Activated CD8-positive, alpha-beta T cell treated with anti-CD3 and anti-CD28 coated beads for 36 hours (primary cell): ENCODE measurements around the gene PNPO. TPM values are rescaled to one million over a fixed set of nuclear protein-coding genes. Genes with fewer than 3 reads are reported as not detected.

Source experiments
- ATAC-seq: fragments of 200-7000 bp; cut with Tn5 transposase; one replicate; pipeline ENCODE4 v1.10.0; 2021; ENCODE audit warnings: mild to moderate bottlenecking, moderate library complexity
- CTCF ChIA-PET: fragments of 350-600 bp; sonication (Branson Sonifier 250); formaldehyde crosslinking; loops from one replicate; lab custom pipeline; 2021; ENCODE audit warnings: antibody characterized with exemption; lab: Charles Lee
- POLR2A ChIA-PET: fragments of 350-600 bp; sonication (Branson Sonifier 250); formaldehyde crosslinking; loops from one replicate; lab custom pipeline; 2021; ENCODE audit warnings: antibody characterized with exemption; lab: Charles Lee
- DNase-seq: peaks from one replicate; pipeline ENCODE4 v3.0.0-alpha.2; 2020
- H3K27ac Mint-ChIP-seq: one replicate; pipeline ENCODE4 v1.8.0; 2021; ENCODE audit warnings: mild to moderate bottlenecking, mixed read lengths
- H3K27me3 Mint-ChIP-seq: one replicate; pipeline ENCODE4 v1.8.0; 2021; ENCODE audit warnings: mixed read lengths
- H3K36me3 Mint-ChIP-seq: one replicate; pipeline ENCODE4 v1.8.0; 2021; ENCODE audit warnings: low read depth, mixed read lengths
- H3K4me1 Mint-ChIP-seq: one replicate; pipeline ENCODE4 v1.8.0; 2021; ENCODE audit warnings: low read depth, mixed read lengths
- H3K4me3 Mint-ChIP-seq: one replicate; pipeline ENCODE4 v1.8.0; 2021; ENCODE audit warnings: mild to moderate bottlenecking, moderate library complexity, mixed read lengths
- H3K9me3 Mint-ChIP-seq: one replicate; pipeline ENCODE4 v1.8.0; 2021; ENCODE audit warnings: mixed read lengths
- intact Hi-C: fragments of 100-400 bp; cut with micrococcal nuclease; formaldehyde crosslinking; loops from one replicate; pipeline ENCODE4 v1.10.0; 2022
- total RNA-seq, 2 experiments: library from RNA; stranded (reverse); gene quantifications; one replicate each; pipeline ENCODE4 v1.2.3, GENCODE V29; 2021
- TF ChIP-seq, protein P1 (sequence below): fragments of 200-600 bp; IDR thresholded peaks from one replicate; pipeline ENCODE4 v1.8.0; 2022; ENCODE audit warnings: antibody characterized with exemption, mild to moderate bottlenecking

PNPO gene
- total RNA-seq, 2 experiments from 2014 or later = 41.0 to 42.7 TPM

DNA sequence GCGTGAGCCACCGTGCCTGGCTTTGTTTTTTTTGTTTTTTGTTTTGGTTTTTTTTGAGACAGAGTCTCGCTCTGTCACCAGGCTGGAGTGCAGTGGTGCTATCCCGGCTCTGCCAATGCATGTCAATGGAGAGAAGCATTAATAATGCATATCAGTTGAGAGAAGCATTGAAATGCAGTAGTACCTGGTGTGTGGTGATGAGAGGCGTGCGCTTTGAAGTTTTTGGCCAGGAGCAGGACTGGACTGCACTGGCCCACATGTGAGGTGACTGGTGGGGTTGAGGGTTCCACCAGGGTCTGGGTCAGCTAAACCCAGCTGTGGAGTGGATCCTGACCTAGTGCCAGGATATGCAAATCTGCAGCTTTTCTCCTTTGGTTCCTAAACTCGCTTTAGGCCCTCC lies 39.9 kb upstream of the PNPO start:
- Mint-ChIP-seq H3K27me3 (no peaks in the 10 kb centered on the region), H3K4me1 (peaks cover 42% of the 10 kb centered on the region), H3K9me3 (no peaks in the 10 kb centered on the region), H3K27ac (no peak overlapping the region), H3K36me3 (peaks cover 6% of the 10 kb centered on the region), H3K4me3 (no peak overlapping the region)
- CTCF ChIA-PET = interaction anchor here (1.2 kb wide), 1 partner anchor 11 kb away, joined by 3 read pairs; no protein-coding TSS in a partner anchor
- intact Hi-C loops = no loop called here
- DNase-seq = no peak
- TF ChIP-seq, protein P1, sequence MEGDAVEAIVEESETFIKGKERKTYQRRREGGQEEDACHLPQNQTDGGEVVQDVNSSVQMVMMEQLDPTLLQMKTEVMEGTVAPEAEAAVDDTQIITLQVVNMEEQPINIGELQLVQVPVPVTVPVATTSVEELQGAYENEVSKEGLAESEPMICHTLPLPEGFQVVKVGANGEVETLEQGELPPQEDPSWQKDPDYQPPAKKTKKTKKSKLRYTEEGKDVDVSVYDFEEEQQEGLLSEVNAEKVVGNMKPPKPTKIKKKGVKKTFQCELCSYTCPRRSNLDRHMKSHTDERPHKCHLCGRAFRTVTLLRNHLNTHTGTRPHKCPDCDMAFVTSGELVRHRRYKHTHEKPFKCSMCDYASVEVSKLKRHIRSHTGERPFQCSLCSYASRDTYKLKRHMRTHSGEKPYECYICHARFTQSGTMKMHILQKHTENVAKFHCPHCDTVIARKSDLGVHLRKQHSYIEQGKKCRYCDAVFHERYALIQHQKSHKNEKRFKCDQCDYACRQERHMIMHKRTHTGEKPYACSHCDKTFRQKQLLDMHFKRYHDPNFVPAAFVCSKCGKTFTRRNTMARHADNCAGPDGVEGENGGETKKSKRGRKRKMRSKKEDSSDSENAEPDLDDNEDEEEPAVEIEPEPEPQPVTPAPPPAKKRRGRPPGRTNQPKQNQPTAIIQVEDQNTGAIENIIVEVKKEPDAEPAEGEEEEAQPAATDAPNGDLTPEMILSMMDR = no peak
- POLR2A ChIA-PET = no interaction called here
- ATAC-seq = no peak

DNA sequence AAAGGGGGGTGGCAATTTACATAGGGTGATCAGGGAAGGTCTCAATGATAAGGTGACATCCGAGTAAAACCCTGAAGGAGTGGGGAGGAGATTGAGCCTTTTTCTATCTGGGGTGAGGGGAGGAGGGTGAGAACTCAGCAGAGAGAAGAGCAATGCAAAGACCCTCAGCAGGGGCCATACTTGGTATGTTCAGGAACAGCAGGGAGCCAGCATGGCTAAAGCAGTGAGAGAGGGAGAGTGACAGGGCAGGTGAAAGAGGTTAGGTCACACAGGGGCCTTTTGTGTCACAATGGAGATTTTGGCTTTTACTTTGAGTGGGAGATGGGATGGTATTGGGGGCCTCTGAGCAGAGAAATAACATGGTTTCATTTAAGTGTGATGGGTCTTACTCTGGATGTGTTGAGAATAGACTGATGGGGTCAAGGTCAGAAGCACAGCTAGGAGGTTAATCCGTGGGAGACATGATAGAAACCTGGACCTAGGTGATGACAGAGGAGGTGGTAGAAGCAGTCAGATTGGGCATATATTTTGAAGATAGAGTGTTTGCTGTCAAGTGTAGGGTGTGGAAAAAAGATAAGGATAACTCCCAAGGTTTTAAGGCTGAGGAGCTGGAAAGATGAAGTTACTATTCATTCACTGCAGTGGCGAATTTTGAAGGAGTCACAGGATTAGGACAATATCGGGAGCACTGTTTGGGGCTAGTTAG lies 39.2 kb upstream of the PNPO start:
- intact Hi-C loops = no loop called here
- TF ChIP-seq, protein P1 = no peak
- Mint-ChIP-seq H3K27ac (no peak overlapping the region), H3K4me3 (no peak overlapping the region), H3K27me3 (no peaks in the 10 kb centered on the region), H3K9me3 (no peaks in the 10 kb centered on the region), H3K36me3 (peaks cover 6% of the 10 kb centered on the region), H3K4me1 (peaks cover 40% of the 10 kb centered on the region)
- ATAC-seq = no peak
- no peak for DNase-seq
- CTCF ChIA-PET = interaction anchor here (1.2 to 1.8 kb wide), 3 partner anchors 10 to 61 kb away, joined by 3 to 7 read pairs (median 4); partner anchors contain the start of gene SCRN2
- POLR2A ChIA-PET = interaction anchor here (0.8 kb wide), 1 partner anchor 39 kb away, joined by 4 read pairs; the partner anchor contains the start of gene PNPO

DNA sequence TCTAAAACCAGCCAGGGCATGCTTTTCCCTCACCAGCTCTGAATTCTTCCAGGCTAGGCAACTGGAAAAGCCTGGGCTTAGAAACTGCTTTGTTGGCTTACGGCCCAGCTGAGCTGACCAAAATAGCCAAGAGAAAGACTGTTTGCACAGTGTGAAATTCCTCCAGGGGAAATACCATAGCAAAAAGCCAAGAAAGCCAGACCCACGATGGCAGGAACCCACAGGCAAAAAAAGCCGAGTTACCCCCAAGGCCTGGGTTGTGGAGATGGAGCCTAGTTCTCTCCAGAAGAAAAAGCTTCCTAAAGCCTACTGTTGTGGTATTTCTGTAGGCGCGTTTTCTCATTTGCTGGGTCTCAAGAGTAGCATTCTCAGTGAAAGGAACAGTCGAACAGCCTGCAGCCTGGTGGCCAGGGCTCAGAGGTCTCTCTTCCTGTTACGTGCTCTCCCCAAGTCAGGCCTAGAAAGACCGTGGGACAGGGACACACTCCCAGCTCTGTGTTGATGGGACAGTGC lies 36.1 kb upstream of the PNPO start:
- Mint-ChIP-seq H3K9me3 (no peaks in the 10 kb centered on the region), H3K4me3 (no peak overlapping the region), H3K27ac (no peak overlapping the region), H3K27me3 (no peaks in the 10 kb centered on the region), H3K36me3 (peaks cover 15% of the 10 kb centered on the region), H3K4me1 (peaks cover 27% of the 10 kb centered on the region)
- ATAC-seq (no peak), DNase-seq (no peak)
- intact Hi-C loops = no loop called here
- CTCF ChIA-PET = interaction anchor here (0.9 to 1.4 kb wide), 5 partner anchors 13 to 66 kb away, joined by 3 to 5 read pairs (median 3); partner anchors contain the start of gene CDK5RAP3
- POLR2A ChIA-PET = interaction anchor here (0.6 to 1.7 kb wide), 7 partner anchors 8 to 84 kb away, joined by 3 to 9 read pairs (median 3); partner anchors contain the start of genes OSBPL7 and SP2
- TF ChIP-seq, protein P1 = no peak

DNA sequence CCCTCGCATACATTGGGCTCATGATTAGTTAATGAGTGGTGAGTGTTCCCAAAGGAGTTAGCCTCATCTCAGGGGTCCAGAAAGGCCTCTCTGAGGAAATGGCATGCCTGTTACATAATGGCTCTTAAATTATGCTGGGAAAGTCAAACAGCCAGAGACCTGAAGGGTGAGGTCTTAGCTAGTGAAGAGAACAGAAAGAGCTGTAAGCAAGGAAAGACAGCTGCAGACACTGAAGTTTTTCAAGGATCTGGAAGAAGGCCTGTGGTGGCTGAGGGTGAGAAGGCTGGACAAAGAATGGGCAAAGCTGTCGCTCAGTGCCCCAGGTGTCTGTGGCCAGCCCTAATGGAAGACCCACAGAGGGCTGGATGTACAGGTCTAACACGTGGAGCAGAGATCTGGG lies 34.9 kb upstream of the PNPO start:
- ChIA-PET CTCF (interaction anchor here (1.1 to 1.4 kb wide), 2 partner anchors 43 to 60 kb away, joined by 3 read pairs; no protein-coding TSS in a partner anchor), POLR2A (no interaction called here)
- ATAC-seq = no peak
- no peak for DNase-seq
- Mint-ChIP-seq H3K27me3 (no peaks in the 10 kb centered on the region), H3K9me3 (no peaks in the 10 kb centered on the region), H3K36me3 (peaks cover 15% of the 10 kb centered on the region), H3K4me1 (peaks cover 27% of the 10 kb centered on the region), H3K27ac (no peak overlapping the region), H3K4me3 (no peak overlapping the region)
- intact Hi-C loops = no loop called here
- TF ChIP-seq, protein P1 = no peak
